ENCODE measurements around the gene MICU1.

Gene MICU1

GRCh38 chr10:72659694-72660093, 33.8 kb upstream of the MICU1 start:
- TF ChIP-seq CTCF (IDR thresholded peaks at IDR 0.05), result no peak

- no peak for TF ChIP-seq CTCF (IDR thresholded peaks at IDR 0.05)
Measured at GRCh38 chr10:72658696-72659400, 33.0 kb upstream of the MICU1 start.

GRCh38 chr10:72654720-72655119, 28.8 kb upstream of the MICU1 start:
- no peak for TF ChIP-seq CTCF (IDR thresholded peaks at IDR 0.05)

- TF ChIP-seq CTCF (IDR thresholded peaks at IDR 0.05), result no peak
Measured at GRCh38 chr10:72653383-72654096, 27.7 kb upstream of the MICU1 start.

- TF ChIP-seq CTCF (IDR thresholded peaks at IDR 0.05), result no peak
Measured at GRCh38 chr10:72649291-72649690, 23.4 kb upstream of the MICU1 start.

- TF ChIP-seq CTCF (IDR thresholded peaks at IDR 0.05), result no peak
Measured at GRCh38 chr10:72648301-72648700, 22.4 kb upstream of the MICU1 start.

GRCh38 chr10:72645263-72645858, 19.5 kb upstream of the MICU1 start:
- TF ChIP-seq CTCF (IDR thresholded peaks at IDR 0.05), result no peak

Data from LNCAP (cell line).